ENCODE measurements around the gene CHIC2.
"Not testable (repeated sequence)": the region's sequence is repeated elsewhere in the genome, so short reads cannot be mapped to it uniquely, and the experiment has no call there.

Gene CHIC2

GRCh38 chr4:54061873-54062272 lies 2.5 kb downstream of the CHIC2 start:
- H3K4me1 Mint-ChIP-seq (ENCODE audit: low read depth in 2 of 2), result peaks cover 38 to 64% of the 10 kb centered on the region in 2 donors
- peak overlapping the region; percentile 47 to 97 for H3K4me3 Mint-ChIP-seq
- peaks cover 55% of the 10 kb centered on the region for H3K36me3 Mint-ChIP-seq (ENCODE audit: insufficient read depth)
- H3K9me3 Mint-ChIP-seq, result no peaks in the 10 kb centered on the region
- H3K27me3 Mint-ChIP-seq, result no peaks in the 10 kb centered on the region
- DNase-seq (no peak), ATAC-seq (replicated peaks) (no peak)
- peak overlapping the region in 1 of 2 donors; percentile 98 for H3K27ac Mint-ChIP-seq

GRCh38 chr4:54061067-54061466 lies 3.3 kb downstream of the CHIC2 start:
- peak overlapping the region; percentile 47 to 97 for H3K4me3 Mint-ChIP-seq
- H3K27me3 Mint-ChIP-seq, result no peaks in the 10 kb centered on the region
- H3K36me3 Mint-ChIP-seq (ENCODE audit: insufficient read depth), result peaks cover 55% of the 10 kb centered on the region
- no peak for DNase-seq
- peak overlapping the region in 1 of 2 donors; percentile 98 for H3K27ac Mint-ChIP-seq
- H3K4me1 Mint-ChIP-seq (ENCODE audit: low read depth in 2 of 2), result peaks cover 43 to 71% of the 10 kb centered on the region in 2 donors
- H3K9me3 Mint-ChIP-seq, result no peaks in the 10 kb centered on the region
- ATAC-seq (replicated peaks), result no peak

DNA sequence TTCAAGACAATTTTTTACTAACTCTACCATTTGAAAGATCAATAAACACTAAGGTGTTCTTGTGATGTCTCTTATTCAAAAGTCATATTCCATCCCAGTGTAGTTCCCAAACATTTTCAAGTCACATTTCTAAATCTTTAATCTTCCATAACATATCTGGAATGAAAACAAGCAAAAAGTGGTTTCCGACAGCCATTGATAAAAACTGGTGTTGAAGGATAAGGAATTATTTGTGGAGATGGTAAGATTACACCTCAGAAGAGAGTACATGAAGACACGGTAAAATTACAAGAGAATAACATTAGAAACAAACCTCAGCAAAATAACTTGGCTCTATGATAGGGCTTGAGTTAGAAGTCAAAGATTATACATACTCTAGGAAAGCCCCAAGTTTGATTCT lies 4.3 kb downstream of the CHIC2 start:
- no peaks in the 10 kb centered on the region for H3K27me3 Mint-ChIP-seq
- peaks cover 38 to 71% of the 10 kb centered on the region in 2 donors for H3K4me1 Mint-ChIP-seq (ENCODE audit: low read depth in 2 of 2)
- peak overlapping the region; percentile 24 to 97 for H3K4me3 Mint-ChIP-seq
- H3K27ac Mint-ChIP-seq, result peak overlapping the region in 1 of 2 donors; percentile 17
- peaks cover 49% of the 10 kb centered on the region for H3K36me3 Mint-ChIP-seq (ENCODE audit: insufficient read depth)
- DNase-seq (no peak), ATAC-seq (replicated peaks) (no peak)
- no peaks in the 10 kb centered on the region for H3K9me3 Mint-ChIP-seq

GRCh38 chr4:54058171-54058570 lies 6.2 kb downstream of the CHIC2 start:
- DNase-seq, result no peak
- peak overlapping the region in 1 of 2 donors; percentile 85 for H3K27ac Mint-ChIP-seq
- H3K4me1 Mint-ChIP-seq (ENCODE audit: low read depth in 2 of 2), result peaks cover 44 to 76% of the 10 kb centered on the region in 2 donors
- no peaks in the 10 kb centered on the region for H3K27me3 Mint-ChIP-seq
- H3K36me3 Mint-ChIP-seq (ENCODE audit: insufficient read depth), result peaks cover 33% of the 10 kb centered on the region
- no peaks in the 10 kb centered on the region for H3K9me3 Mint-ChIP-seq
- peak overlapping the region; percentile 68 to 83 for H3K4me3 Mint-ChIP-seq
- ATAC-seq (replicated peaks), result peak; percentile 59

- H3K27ac Mint-ChIP-seq, result no peak overlapping the region
- H3K4me3 Mint-ChIP-seq, result peak overlapping the region; percentile 68 to 83
- H3K4me1 Mint-ChIP-seq (ENCODE audit: low read depth in 2 of 2), result peaks cover 41 to 66% of the 10 kb centered on the region in 2 donors
Observed at GRCh38 chr4:54056360-54056759, 8.0 kb downstream of the CHIC2 start.

DNA sequence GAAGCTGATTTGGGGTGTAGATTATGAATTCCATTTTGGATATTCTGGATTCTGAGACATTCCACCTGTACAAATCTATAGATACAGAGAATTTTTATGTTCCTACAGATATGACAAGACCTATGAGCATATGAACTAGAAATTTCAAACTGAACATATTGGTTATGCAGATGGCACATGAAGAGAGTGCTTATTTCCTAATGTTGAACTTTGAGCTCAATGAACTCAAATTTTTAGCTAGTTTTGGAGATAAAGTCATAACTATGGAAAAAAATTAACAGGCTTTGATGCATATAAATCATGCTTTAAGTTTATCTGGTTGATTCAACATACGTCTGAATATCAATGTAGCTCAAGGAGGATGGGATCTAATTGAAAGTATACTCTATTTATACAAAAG lies 8.9 kb downstream of the CHIC2 start:
- no peaks in the 10 kb centered on the region for H3K27me3 Mint-ChIP-seq
- no peaks in the 10 kb centered on the region for H3K9me3 Mint-ChIP-seq
- ATAC-seq (replicated peaks) (no peak), DNase-seq (no peak)
- H3K27ac Mint-ChIP-seq, result no peak overlapping the region
- H3K4me1 Mint-ChIP-seq (ENCODE audit: low read depth in 2 of 2), result peaks cover 45 to 67% of the 10 kb centered on the region in 2 donors
- H3K36me3 Mint-ChIP-seq (ENCODE audit: insufficient read depth), result peaks cover 15% of the 10 kb centered on the region
- H3K4me3 Mint-ChIP-seq, result peak overlapping the region in 1 of 2 donors; percentile 16

More at GRCh38 chr4:54056360-54056759, 8.0 kb downstream of the CHIC2 start:
- Mint-ChIP-seq H3K36me3 (ENCODE audit: insufficient read depth) (peaks cover 19% of the 10 kb centered on the region), H3K27me3 (no peaks in the 10 kb centered on the region), H3K9me3 (no peaks in the 10 kb centered on the region)
- DNase-seq (no peak), ATAC-seq (replicated peaks) (peak; percentile 43)

DNA sequence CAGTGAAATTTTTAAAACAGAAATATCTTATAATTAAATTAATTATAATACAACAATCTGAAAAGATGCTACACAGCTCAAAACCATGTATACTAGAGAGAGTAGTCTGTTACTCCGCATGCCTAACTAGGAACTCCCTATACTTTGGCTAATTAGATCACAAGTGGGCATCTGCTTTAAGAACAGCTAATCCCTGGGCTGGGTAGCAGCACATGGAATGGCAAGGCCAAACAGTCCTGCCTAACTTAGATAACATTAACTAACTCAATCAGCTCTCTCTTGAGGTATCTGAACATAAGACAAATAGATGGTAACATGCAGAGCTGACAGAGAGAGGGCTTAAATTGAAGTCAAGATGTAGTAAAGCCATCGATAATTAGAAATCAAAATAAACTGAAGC lies 9.9 kb downstream of the CHIC2 start:
- no peak for ATAC-seq (replicated peaks)
- no peak for DNase-seq
- Mint-ChIP-seq H3K4me3 (peak overlapping the region in 1 of 2 donors; percentile 16), H3K36me3 (ENCODE audit: insufficient read depth) (peaks cover 14% of the 10 kb centered on the region), H3K27me3 (no peaks in the 10 kb centered on the region), H3K4me1 (ENCODE audit: low read depth in 2 of 2) (peaks cover 44 to 68% of the 10 kb centered on the region in 2 donors), H3K9me3 (no peaks in the 10 kb centered on the region), H3K27ac (peak overlapping the region in 1 of 2 donors; percentile 39)

DNA sequence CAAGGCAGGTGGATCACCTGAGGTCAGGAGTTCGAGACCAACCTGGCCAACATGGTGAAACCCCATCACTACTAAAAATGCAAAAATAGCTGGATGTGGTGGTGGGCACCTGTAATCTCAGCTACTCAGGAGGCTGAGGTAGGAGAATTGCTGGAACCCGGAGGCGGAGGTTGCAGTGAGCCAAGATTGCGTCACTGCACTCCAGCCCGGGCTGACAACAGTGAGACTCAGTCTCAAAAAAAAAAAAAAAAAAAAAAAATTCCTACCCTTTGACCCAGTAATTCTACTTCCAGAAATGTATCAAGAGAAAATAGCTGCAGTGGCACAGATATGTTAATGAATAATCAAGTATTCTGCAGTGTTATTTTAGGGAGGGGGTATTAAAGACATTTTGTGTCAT lies 11.1 kb downstream of the CHIC2 start:
- H3K4me1 Mint-ChIP-seq (ENCODE audit: low read depth in 2 of 2), result peaks cover 42 to 65% of the 10 kb centered on the region in 2 donors
- not testable (repeated sequence) for H3K27me3 Mint-ChIP-seq

DNA sequence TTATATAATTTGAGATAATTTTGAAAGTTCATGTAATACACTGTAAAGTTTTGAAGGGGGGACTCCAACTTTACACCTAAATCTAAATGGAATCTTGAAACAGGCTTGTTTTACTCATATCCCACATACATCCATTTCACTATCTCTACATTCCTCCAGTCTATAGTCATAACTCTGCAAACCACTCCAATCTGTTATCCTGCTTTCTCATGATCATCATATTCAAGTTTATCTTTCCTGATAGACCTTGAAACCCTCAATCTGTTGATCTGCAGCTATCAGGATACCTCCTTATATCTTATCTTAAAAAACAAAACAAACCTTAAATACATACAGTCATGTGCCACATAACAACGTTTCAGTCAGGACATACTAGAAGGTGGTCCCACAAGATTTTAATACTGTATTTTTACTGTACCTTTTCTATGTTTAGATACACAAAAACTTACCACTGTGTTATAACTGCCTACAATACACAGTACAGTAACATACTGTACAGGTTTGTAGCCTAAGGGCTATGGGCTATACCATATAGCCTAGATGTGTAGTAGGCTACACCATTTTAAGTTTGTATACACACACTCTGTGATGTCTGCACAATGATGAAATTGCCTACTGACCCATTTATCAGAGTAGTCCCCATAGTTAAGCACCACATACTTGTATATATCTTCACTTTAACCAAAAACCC lies 14.0 kb downstream of the CHIC2 start:
- DNase-seq (no peak), ATAC-seq (replicated peaks) (peak; percentile 24)
- Mint-ChIP-seq H3K27ac (peak overlapping the region in 1 of 2 donors; percentile 29), H3K4me3 (peak overlapping the region in 1 of 2 donors; percentile 2), H3K4me1 (ENCODE audit: low read depth in 2 of 2) (peaks cover 24 to 40% of the 10 kb centered on the region in 2 donors), H3K27me3 (no peaks in the 10 kb centered on the region), H3K36me3 (ENCODE audit: insufficient read depth) (peaks cover 23% of the 10 kb centered on the region), H3K9me3 (no peaks in the 10 kb centered on the region)

More for the DNA sequence above, 11.1 kb downstream of the CHIC2 start:
- ATAC-seq (replicated peaks); DNase-seq; H3K9me3 Mint-ChIP-seq; H3K4me3 Mint-ChIP-seq; H3K27ac Mint-ChIP-seq: not testable (repeated sequence)
- H3K36me3 Mint-ChIP-seq (ENCODE audit: insufficient read depth), result peaks cover 14% of the 10 kb centered on the region

DNA sequence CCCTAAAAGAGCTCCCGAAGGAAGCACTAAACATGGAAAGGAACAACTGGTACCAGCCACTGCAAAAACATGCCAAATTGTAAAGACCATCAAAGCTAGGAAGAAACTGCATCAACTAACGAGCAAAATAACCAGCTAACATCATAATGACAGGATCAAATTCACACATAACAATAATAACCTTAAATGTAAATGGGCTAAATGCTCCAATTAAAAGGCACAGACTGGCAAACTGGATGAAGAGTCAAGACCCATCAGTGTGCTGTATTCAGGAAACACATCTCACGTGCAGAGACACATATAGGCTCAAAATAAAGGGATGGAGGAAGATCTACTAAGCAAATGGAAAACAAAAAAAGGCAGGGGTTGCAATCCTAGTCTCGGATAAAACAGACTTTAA lies 20.8 kb downstream of the CHIC2 start:
- H3K4me3 Mint-ChIP-seq; ATAC-seq (replicated peaks); H3K9me3 Mint-ChIP-seq; H3K27me3 Mint-ChIP-seq; DNase-seq: not testable (repeated sequence)
- peak overlapping the region in 1 of 2 donors; percentile 8 for H3K27ac Mint-ChIP-seq
- peaks cover 63% of the 10 kb centered on the region for H3K36me3 Mint-ChIP-seq (ENCODE audit: insufficient read depth)
- peaks cover 13 to 35% of the 10 kb centered on the region in 2 donors for H3K4me1 Mint-ChIP-seq (ENCODE audit: low read depth in 2 of 2)

GRCh38 chr4:54041933-54042332 lies 22.5 kb downstream of the CHIC2 start:
- H3K4me1 Mint-ChIP-seq (ENCODE audit: low read depth in 2 of 2), result peaks cover 16 to 43% of the 10 kb centered on the region in 2 donors
- H3K36me3 Mint-ChIP-seq (ENCODE audit: insufficient read depth), result peaks cover 62% of the 10 kb centered on the region
- H3K9me3 Mint-ChIP-seq, result no peaks in the 10 kb centered on the region

DNA sequence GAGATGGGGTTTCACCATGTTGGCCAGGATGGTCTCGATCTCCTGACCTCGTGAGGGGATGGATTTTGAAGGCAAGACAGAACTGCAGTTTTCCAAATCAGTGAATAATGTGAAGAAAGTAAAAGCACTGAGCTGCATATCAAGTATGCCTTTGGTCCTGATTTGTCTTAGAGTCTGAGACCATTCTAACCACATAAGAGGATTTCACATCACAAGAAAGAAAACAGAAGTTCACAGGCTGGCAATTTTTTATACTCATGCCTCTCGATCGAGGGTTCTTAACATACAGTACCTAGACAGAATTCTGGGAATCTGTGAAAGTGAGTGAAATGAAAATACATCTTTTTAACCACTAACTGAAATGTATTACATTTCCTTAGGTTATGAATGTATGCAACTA lies 23.3 kb downstream of the CHIC2 start:
- ATAC-seq (replicated peaks) (peak; percentile 32), DNase-seq (no peak)
- H3K4me1 Mint-ChIP-seq (ENCODE audit: low read depth in 2 of 2), result peaks cover 17 to 49% of the 10 kb centered on the region in 2 donors
- no peak overlapping the region for H3K27ac Mint-ChIP-seq
- H3K9me3 Mint-ChIP-seq, result no peaks in the 10 kb centered on the region
- no peak overlapping the region for H3K4me3 Mint-ChIP-seq
- H3K27me3 Mint-ChIP-seq, result no peaks in the 10 kb centered on the region
- peaks cover 68% of the 10 kb centered on the region for H3K36me3 Mint-ChIP-seq (ENCODE audit: insufficient read depth)

More at GRCh38 chr4:54041933-54042332, 22.5 kb downstream of the CHIC2 start:
- ATAC-seq (replicated peaks), result no peak
- H3K27me3 Mint-ChIP-seq, result no peaks in the 10 kb centered on the region
- H3K4me3 Mint-ChIP-seq, result peak overlapping the region in 1 of 2 donors; percentile 54
- no peak for DNase-seq
- peak overlapping the region; percentile 8 to 32 for H3K27ac Mint-ChIP-seq

GRCh38 chr4:54038056-54038455 lies 26.3 kb downstream of the CHIC2 start:
- Mint-ChIP-seq H3K4me1 (ENCODE audit: low read depth in 2 of 2) (peaks cover 19 to 58% of the 10 kb centered on the region in 2 donors), H3K27ac (peak overlapping the region; percentile 26 to 46), H3K9me3 (no peaks in the 10 kb centered on the region), H3K4me3 (no peak overlapping the region), H3K36me3 (ENCODE audit: insufficient read depth) (peaks cover 80% of the 10 kb centered on the region), H3K27me3 (no peaks in the 10 kb centered on the region)
- ATAC-seq (replicated peaks) (no peak), DNase-seq (no peak)

DNA sequence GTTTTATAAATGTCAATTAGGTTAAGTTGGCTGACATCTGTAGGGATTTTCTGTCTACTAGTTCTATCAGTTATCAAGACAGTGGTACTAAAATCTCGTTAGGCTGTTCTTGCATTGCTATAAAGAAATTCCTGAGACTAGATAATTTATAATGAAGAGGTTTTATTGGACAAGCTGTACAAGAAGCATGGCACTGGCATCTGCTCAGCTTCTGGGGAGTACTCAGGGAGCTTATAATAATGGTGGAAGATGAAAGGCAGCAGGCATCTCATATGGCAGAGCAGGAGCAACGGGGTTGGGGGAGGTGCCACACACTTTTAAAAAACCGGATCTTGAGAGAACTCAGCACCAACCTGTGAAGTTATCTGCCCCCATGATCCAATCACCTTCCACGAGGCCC lies 28.2 kb downstream of the CHIC2 start:
- Mint-ChIP-seq H3K27ac (peak overlapping the region; percentile 13 to 49), H3K36me3 (ENCODE audit: insufficient read depth) (peaks cover 71% of the 10 kb centered on the region), H3K27me3 (no peaks in the 10 kb centered on the region), H3K9me3 (no peaks in the 10 kb centered on the region), H3K4me1 (ENCODE audit: low read depth in 2 of 2) (peaks cover 15 to 56% of the 10 kb centered on the region in 2 donors), H3K4me3 (no peak overlapping the region)
- no peak for ATAC-seq (replicated peaks)
- DNase-seq, result no peak
